22Rv1 (cell line): ENCODE measurements around the gene TNIP1.

Source experiments
- H3K27ac ChIP-seq: fragments of 450-650 bp; 2 replicates; pipeline ENCODE4 v1.5.1; 2017
- ZFX ChIP-seq: fragments of 450-650 bp; IDR thresholded peaks from 2 replicates; pipeline ENCODE4 v1.6.1; 2017; ENCODE audit warnings: antibody characterized with exemption, borderline replicate concordance
- TF ChIP-seq, protein P1 (sequence below): fragments of 450-650 bp; IDR thresholded peaks from 2 replicates; pipeline ENCODE4 v1.5.1; 2017; ENCODE audit warnings: mild to moderate bottlenecking

TNIP1 gene

DNA sequence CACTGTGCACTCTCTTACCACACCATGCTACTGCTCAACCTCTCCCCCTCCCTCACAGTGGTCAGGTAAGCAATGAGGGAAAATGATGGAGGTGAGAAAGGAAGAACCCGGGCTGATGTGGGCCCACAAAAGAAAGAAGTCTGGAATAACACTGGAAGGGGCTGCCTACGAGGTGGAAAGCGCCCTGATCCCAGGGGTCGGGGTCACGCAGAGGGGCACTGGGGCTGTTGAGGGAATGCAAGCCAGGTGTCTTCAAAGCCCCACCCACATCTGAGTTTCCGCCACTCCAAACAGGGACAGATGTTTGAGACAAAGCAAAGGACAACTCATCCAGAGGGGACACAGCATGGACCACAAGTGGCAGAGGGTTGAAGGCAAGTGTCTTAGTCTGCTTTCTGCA, 4.2 kb downstream of the TNIP1 start:
- H3K27ac ChIP-seq: no peak overlapping the region

DNA sequence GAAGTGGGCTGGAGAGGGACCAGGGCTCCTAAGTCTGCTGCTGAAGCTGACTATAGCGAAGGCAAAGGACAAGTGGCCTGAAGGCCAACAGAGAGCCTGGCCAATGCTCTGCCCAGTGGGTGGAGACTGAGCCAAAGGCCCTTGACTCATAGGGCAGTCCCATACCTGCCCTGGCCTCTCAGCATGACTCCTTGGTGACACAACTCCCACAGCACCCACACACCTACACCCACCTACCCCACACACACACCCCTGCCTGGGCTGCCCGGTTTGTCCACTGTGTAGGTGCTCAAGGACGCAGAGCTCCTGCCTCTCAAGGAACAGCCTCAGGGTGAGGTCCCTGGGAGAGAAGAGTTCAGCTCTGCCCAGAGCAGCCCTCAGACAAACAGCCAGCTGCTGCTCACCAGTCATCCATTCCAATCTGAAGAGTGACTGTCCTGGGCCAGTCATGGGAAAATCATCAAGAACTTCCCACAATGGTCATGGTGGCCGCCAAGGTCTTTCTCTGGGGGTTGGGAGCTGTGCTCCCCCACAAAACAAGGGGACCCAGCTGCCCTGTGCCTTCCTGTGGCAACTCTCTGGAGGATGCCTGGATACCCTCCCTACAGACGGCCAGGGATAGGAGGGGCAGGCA, 5.0 kb downstream of the TNIP1 start:
- no peak overlapping the region for H3K27ac ChIP-seq
- TF ChIP-seq ZFX: no peak

More for the DNA sequence above, 4.2 kb downstream of the TNIP1 start:
- TF ChIP-seq, protein P1, sequence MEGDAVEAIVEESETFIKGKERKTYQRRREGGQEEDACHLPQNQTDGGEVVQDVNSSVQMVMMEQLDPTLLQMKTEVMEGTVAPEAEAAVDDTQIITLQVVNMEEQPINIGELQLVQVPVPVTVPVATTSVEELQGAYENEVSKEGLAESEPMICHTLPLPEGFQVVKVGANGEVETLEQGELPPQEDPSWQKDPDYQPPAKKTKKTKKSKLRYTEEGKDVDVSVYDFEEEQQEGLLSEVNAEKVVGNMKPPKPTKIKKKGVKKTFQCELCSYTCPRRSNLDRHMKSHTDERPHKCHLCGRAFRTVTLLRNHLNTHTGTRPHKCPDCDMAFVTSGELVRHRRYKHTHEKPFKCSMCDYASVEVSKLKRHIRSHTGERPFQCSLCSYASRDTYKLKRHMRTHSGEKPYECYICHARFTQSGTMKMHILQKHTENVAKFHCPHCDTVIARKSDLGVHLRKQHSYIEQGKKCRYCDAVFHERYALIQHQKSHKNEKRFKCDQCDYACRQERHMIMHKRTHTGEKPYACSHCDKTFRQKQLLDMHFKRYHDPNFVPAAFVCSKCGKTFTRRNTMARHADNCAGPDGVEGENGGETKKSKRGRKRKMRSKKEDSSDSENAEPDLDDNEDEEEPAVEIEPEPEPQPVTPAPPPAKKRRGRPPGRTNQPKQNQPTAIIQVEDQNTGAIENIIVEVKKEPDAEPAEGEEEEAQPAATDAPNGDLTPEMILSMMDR: no peak
- no peak for TF ChIP-seq ZFX

DNA sequence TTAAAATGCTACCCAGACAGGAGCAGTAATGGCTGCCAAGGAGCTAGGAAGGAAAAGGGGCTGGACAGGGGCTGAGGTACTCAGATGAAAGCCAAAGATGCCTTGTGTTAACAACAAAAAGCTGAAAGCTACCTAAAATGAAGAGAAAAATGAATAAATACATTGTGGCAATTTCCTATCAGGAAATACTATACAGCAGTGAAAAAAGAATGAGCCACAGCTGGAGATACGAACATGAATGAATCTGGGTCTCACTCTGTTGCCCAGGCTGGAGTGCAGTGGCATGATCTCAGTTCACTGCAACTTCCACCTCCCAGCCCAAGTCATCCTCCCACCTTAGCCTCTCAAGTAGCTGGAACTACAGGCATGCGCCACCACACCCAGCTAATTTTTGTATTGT, 6.3 kb downstream of the TNIP1 start:
- H3K27ac ChIP-seq: no peak overlapping the region
- TF ChIP-seq, protein P1: no peak
- no peak for TF ChIP-seq ZFX

DNA sequence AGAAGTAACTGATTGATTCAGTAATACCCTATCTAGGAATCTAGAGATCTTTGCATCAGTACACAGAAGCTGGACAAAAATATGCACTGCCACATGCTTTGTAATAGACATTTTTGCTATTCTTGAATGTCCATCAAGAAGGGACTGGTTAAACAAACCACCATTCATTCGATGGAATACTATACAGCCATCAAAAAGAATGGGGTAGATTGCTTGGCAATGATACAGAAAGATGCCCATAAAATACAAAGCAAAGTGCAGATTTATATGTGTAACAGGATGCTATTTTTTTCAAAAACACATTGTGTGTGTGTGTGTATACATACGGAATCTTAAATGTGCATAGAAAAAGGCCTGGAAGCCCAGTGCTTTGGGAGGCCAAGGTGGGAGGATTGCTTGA, 7.6 kb downstream of the TNIP1 start:
- TF ChIP-seq ZFX: no peak
- TF ChIP-seq, protein P1: no peak
- no peak overlapping the region for H3K27ac ChIP-seq

DNA sequence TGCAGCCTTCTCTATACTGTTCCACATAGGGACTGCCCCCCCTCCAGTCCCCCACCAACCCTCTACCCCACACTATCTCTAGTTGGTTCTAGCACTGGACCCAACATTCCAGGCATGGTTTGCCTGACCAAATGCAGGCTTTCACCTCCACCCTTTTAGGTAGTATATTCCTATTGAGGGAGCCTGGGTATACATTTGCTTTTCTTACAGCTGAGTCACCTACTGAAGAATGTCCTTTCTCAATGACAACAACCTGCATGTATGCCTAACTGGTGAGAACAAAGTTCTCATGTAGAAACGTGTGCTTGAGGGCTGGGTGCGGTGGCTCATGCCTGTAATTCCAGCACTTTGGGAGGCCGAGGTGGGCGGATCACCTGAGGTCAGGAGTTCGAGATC, 8.2 kb downstream of the TNIP1 start:
- no peak overlapping the region for H3K27ac ChIP-seq
- TF ChIP-seq, protein P1: no peak
- TF ChIP-seq ZFX: no peak

DNA sequence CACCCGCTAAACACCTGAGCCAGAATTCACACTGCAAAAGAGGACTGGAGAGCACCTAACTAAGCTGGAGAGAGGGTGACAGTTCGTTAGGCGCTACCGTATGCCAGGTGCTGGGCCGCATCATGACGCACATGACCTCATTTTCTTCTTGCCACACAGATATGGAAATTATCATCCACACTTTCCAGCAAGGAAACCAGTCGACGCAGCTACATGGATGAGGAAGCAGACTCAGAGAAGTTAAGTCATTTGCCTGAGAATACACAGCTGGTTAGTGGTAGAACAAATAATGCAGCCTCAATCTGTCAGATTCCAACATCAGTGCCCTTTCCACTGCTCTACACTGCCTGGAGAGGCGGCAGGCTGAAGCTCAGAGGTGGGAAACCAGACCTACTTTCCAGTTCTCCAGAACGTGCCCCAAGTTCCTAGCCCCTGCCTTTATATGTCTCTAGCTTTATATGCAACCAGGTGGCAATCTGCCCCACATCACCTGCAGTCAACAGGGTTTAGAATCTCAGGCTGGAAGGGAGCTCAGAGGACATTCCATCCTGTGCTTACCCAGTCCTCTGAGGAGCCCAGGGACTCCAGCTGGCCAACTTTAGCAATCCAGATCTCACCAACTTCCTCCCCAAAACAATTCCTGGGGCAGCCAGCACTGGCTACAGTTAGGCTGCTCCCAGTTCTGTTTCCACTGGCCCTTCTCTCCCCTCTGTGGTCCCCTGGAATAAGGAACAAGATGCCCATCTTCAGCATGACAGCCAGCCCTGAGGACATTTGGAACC, 8.8 kb downstream of the TNIP1 start:
- H3K27ac ChIP-seq: no peak overlapping the region
- TF ChIP-seq, protein P1: no peak

DNA sequence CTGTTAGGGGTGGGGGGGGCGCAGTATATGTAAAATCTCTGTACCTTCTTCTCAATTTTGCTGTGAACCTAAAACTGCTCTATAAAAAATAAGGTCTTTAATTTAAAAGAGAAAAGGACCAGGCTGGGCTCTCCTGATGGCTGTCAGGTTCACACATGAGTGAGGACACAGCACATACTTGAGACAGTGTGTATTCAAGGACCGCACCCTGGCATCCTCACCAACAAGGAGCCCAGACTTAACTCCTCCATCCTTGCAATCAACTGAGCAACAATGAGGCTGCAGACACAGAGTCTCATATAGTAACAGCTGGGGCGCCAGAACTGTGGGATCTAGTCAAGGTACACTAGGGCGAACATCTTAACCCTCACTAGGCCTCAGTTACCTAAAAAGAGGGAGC, 9.8 kb downstream of the TNIP1 start:
- no peak for TF ChIP-seq ZFX
- TF ChIP-seq, protein P1: no peak
- no peak overlapping the region for H3K27ac ChIP-seq

DNA sequence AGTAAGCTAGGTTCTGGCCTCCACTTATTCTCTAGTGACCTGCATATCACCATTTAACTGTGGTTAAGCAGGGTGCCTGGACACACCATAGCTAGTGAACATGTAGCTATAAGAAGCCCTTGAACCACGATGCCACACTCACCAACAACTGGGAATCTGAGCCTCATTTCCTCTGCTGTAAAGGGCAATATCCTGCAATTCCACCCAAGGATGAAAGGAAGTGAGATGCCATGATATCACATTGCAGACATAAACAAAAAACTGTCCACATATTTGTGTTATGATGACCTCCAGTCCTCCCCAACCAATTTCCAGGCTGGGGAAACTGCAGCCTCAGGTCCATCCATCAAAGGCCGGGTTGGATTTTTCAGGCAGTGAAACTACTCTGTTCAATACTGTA, 10.4 kb downstream of the TNIP1 start:
- H3K27ac ChIP-seq: no peak overlapping the region
- no peak for TF ChIP-seq ZFX
- TF ChIP-seq, protein P1: no peak
